ENCODE results near the gene SLC25A30.
"Not testable (repeated sequence)": the region's sequence is repeated elsewhere in the genome, so short reads cannot be mapped to it uniquely, and the experiment has no call there.

SLC25A30 gene

DNA sequence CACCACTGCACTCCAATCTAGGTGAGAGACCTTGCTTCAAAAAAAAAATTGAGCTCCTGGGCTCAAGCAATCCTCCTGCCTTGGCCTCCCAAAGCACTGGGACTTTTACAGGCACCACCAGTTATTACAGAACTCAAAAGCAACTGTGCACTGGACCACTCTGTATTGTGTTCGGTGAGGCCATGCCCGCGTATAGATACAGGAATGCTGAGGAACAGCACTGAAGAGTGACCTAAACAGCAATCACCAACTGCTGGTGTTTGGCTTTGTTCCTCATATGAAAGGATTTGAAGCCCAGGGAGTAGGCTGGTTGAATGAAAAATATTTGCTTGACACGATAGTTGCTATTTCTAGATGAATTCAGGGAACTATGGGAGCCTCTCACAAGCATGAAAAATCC lies 29.5 kb downstream of the SLC25A30 start:
- DNase-seq, result no peak

GRCh38 chr13:45386892-45387575 lies 31.1 kb downstream of the SLC25A30 start:
- not testable (repeated sequence) for DNase-seq

- no peak for DNase-seq
These were observed 32.1 kb downstream of the SLC25A30 start for GRCh38 chr13:45385907-45386553.

DNA sequence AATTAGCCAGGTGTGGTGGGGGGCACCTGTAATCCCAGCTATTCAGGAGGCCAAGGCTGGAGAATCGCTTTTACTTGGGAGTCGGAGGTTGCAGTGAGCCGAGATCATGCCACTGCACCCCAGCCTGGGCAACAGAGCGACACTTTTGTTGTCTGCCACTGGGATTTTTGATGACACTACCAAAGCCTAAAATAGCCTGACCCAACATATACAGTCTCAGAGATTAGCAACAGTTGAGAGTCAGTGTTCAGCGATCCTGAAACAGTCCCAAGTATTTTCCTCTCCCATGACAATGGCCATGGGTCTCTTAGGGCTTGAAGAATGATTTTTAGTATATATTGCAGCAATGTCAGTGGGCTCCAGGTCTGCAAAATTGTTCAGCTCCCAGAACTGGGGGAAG lies 32.9 kb downstream of the SLC25A30 start:
- DNase-seq, result no peak

GRCh38 chr13:45384474-45385174 lies 33.5 kb downstream of the SLC25A30 start:
- DNase-seq, result no peak

DNA sequence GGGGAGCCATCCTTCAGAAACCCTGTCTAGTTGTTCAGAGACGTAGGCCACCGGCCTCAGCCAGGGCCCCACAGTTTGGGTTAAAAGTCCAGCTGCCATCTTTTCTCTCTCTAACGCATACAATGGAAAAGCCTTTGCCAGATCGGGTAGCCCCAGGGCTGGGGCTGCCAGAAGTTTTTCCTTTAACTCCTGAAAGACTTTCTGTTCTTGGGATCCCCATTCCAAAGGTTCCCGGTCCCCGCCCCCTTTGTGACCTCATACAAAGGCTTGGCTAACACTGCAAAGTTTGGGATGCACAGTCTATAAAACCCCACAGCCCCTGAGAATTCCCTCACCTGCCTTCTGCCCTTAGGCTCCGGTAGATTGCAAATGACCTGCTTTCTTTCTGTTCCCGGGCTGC lies 35.4 kb downstream of the SLC25A30 start:
- not testable (repeated sequence) for DNase-seq

GRCh38 chr13:45381196-45381595 lies 37.0 kb downstream of the SLC25A30 start:
- no peak for DNase-seq

- DNase-seq, result not testable (repeated sequence)
These were observed 37.5 kb downstream of the SLC25A30 start for GRCh38 chr13:45380708-45381107.

DNA sequence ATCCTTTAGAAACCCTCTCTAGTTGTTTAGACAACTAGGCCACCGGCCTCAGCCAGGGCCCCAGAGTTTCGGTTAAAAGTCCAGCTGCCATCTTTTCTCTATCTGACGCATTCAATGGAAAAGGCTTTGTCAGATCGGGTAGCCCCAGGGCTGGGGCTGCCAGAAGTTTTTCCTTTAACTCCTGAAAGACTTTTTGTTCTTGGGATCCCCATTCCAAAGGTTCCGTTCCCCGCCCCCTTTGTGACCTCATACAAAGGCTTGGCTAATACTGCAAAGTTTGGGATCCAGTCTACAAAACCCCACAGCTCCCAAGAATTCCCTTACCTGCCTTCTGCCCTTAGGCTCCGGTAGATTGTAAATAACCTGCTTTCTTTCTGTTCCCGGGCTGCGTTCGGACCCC lies 38.7 kb downstream of the SLC25A30 start:
- not testable (repeated sequence) for DNase-seq

GRCh38 chr13:45378786-45379185 lies 39.4 kb downstream of the SLC25A30 start:
- not testable (repeated sequence) for DNase-seq

GRCh38 chr13:45377314-45377713 lies 40.9 kb downstream of the SLC25A30 start:
- not testable (repeated sequence) for DNase-seq

DNA sequence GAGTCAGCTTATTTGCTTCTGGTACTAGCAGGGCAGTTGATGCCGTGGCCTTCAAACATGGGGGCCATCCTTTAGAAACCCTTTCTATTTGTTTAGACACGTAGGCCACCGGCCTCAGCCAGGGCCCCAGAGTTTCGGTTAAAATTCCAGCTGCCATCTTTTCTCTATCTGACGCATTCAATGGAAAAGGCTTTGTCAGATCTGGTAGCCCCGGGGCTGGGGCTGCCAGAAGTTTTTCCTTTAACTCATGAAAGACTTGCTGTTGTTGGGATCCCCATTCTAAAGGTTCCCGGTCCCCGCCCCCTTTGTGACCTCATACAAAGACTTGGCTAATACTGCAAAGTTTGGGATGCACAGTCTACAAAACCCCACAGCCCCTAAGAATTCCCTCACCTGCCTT lies 41.5 kb downstream of the SLC25A30 start:
- not testable (repeated sequence) for DNase-seq

GRCh38 chr13:45374917-45375316 lies 43.3 kb downstream of the SLC25A30 start:
- DNase-seq, result no peak

- DNase-seq, result no peak
These were observed 45.0 kb downstream of the SLC25A30 start for GRCh38 chr13:45373162-45373547.

DNA sequence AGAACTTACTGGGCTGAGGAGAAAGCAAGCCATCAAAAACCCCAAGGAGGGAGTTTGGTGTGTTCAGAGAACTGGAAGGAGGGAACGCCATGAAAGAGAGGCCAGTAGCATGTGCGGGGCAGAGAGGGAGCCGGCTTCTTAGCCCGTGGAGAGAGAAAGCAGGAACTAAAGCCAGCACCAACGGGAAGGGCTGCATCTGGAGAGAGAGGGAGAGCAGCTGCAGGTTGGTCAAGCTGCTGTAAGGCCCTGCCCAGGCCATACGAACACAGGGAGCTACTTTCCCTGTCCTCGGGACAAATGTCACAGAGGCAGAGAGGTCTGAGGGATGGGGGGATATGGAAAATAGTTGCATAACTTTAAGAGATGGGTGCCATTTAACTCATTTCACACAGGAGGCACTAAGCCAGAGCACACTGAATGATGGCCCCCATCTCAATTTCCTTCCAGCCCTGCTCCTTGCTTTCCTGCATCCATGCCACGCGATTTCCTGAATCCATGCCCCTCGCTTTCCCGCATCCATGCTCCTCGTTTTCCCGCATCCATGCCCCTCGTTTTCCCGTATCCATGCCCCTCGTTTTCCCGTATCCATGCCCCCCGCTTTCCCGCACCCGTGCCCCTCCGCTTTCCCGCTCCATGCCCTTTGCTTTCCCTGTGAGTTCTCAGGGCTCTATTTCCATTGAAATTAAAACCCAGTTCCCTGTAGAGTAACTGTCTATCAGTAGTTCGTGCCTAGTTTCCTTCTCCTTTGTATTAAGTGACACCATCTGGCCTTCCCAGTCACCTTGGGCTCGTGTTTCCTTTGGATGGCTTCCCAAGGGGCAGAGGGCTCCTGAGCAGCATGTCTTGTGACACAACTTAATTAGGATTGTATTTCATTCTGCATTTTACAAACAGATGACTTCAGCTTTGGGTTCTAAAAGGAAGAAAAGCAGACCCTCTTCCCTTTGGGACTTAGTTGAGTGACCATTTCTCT lies 45.7 kb downstream of the SLC25A30 start:
- no peak for DNase-seq

GRCh38 chr13:45370922-45371406 lies 47.2 kb downstream of the SLC25A30 start:
- DNase-seq, result no peak

- DNase-seq, result no peak
These were observed 49.1 kb downstream of the SLC25A30 start for GRCh38 chr13:45369116-45369515.

GRCh38 chr13:45368571-45368970 lies 49.6 kb downstream of the SLC25A30 start:
- no peak for DNase-seq

DNA sequence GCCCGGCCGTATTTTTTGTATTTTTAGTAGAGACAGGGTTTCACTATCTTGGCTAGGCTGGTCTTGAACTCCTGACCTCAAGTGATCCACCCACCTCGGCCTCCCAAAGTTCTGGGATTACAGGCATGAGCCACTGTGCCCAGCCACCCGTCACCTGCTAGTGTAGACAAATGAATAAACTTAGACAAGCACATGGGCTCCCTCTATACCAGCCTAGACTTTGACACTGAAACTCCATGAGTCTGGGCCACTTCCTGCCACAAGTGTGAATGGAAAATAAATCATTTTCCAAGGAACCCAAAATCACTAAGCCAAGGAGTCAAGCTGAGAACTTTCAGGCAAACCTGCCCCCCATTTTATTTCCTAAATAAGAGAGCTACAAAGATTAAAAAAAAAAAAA lies 50.2 kb downstream of the SLC25A30 start:
- DNase-seq, result no peak

- peak; percentile 84 to 88 for DNase-seq
These were observed 50.8 kb downstream of the SLC25A30 start for GRCh38 chr13:45367358-45367757.

DNA sequence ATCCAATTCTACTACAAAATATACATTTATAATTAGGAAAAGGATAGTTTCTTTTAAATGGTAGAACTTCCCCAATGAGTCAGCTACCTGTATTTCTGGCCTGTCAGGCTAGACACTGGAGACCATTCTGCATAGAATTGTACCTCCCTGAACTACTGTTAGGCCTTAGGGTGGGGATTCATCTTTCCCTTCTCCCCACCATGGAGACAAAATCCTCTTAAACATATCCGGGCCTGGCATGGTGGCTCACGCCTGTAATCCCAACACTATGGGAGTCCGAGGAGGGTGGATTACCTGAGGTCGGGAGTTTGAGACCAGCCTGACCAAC lies 52.7 kb downstream of the SLC25A30 start:
- no peak for DNase-seq

DNA sequence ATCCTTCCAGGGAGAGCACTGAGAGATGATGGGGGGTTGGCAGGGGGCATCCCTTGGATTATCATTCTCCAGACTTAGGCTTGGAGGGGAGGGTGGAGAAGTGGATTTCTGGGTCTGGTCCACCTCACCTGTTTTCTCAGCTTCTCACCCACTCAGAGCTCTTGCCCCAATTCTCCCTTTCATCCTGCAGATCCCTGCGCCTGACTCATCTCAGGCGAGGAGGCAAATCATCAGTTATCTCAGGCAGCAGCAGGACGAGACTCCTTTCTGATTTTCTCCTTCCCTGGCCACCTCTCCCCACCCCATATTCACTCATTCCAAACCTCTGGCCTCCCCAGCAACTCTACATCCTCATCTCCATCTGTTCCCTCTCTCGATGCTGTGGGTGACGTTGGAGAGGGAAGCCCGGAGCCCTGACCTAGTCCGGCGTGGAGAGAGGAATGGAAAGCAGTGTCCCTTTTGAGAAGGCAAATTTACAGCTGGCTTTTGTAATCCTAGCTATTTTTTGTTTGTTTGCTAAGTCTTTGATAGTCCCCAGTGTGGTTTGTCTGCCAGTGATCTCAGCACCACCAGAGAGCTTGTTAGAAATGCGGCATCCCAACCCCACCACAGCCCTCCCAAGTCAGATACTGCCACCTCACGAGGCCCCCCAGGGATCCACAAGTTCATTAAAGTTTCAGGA lies 53.2 kb downstream of the SLC25A30 start:
- DNase-seq, result no peak

Measured in SW 1271 (cell line).